ENCODE measurements around the gene PRKCE. TPM values are rescaled to one million over a fixed set of nuclear protein-coding genes. Genes with fewer than 3 reads are reported as not detected.

PRKCE gene
- total and polyA plus RNA-seq, 2 of the 8 experiments (the other 6 are each of a cell fraction or from before 2014, with no cell fraction given), result 0.54 to 2.1 TPM

DNA sequence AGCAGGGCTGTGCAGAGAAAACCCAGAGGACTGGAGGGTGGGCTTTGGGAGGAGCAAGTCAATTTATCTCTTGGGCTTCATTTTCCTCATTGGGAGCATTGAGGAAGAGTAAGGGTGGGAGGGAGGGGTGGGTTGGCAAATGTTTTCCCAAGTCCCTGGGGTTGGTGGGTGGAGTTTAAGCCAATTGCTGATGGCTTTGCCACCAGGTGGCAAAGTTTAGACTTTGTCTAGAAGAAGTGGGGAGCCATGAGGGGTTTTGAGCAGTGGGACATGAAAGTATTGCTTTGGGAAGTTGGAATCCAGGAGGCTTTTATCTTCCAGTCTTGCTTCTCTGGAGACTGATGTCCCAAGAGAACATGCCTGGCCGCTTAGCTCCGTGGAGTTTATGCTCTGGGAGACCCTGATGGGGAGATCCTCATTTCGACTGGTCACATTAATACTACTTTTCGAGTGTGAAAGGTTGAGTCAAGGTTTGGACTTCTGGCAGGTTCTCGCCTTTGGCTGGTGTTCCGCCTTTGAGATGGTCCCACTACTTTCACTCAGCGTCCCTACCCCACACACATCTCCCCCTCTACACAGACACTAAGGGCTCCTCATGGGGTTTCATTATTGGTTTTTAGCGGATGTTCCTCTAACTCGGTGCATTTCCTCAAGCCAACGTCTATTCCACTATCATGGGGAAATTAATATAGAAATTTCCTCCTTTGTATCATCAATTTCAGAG lies 126.7 kb downstream of the PRKCE start:
- WGBS, 2 experiments (ENCODE audit: extremely low coverage in 1 of 2, insufficient coverage in 1 of 2, insufficient read length in 1 of 2, insufficient replicate concordance in 2 of 2, low coverage in 1 of 2, low lambda C conversion rate in 2 of 2, missing lambda C conversion rate in 1 of 2), result 92% methylated on average over 9 of the region's 10 CpGs; no CpG with 5 or more reads in 1 of the 2 experiments
- POLR2A ChIA-PET (ENCODE audit: partially characterized antibody), result interaction anchor here (0.7 kb wide), 1 partner anchor 47 kb away, joined by 3 read pairs; no protein-coding TSS in a partner anchor
- no peak overlapping the region for H3K56ac ChIP-seq (replicated peaks; ENCODE audit: insufficient read length, low read depth, low read length)
- H2BK5ac ChIP-seq (ENCODE audit: low read depth, low read length), result no peak overlapping the region
- no peak overlapping the region for H4K5ac ChIP-seq (ENCODE audit: insufficient read length, low read depth, low read length)
- H3K79me2 ChIP-seq (ENCODE audit: control insufficient read depth in 1 of 2, insufficient read depth in 2 of 2, low read length in 2 of 2), result no peaks in the 10 kb centered on the region
- no peaks in the 10 kb centered on the region for H4K20me1 ChIP-seq (replicated peaks in 1 of 2; ENCODE audit: control insufficient read depth in 1 of 2, insufficient read depth in 2 of 2, low read length in 2 of 2)
- no peak overlapping the region for H3K14ac ChIP-seq (ENCODE audit: insufficient read length)
- H4K8ac ChIP-seq (ENCODE audit: extremely low read depth, insufficient read depth, low read length), result no peak overlapping the region
- H3K23me2 ChIP-seq (ENCODE audit: low read depth, low read length), result no peaks in the 10 kb centered on the region
- DNase-seq (ENCODE audit: low read depth in 1 of 2, low spot score in 2 of 2) (no peak), FAIRE-seq (no peak)
- no peaks in the 10 kb centered on the region for H3K79me1 ChIP-seq (ENCODE audit: low read depth, low read length)
- H3K18ac ChIP-seq (ENCODE audit: extremely low read depth, low read length), result no peak overlapping the region
- H2BK20ac ChIP-seq (ENCODE audit: low read length), result no peak overlapping the region
- no peak overlapping the region for H2BK15ac ChIP-seq (ENCODE audit: low read length)
- no peak overlapping the region for H3K4me2 ChIP-seq (ENCODE audit: insufficient read depth in 1 of 2, low read depth in 2 of 2, low read length in 2 of 2)
- no peak overlapping the region for H3K23ac ChIP-seq (ENCODE audit: insufficient read length)
- H2BK12ac ChIP-seq (ENCODE audit: low read depth, low read length), result no peak overlapping the region
- H4K91ac ChIP-seq (replicated peaks; ENCODE audit: insufficient read length, low read length), result no peak overlapping the region
- no peak overlapping the region for H3K9ac ChIP-seq (replicated peaks in 1 of 4; ENCODE audit: extremely low read depth in 1 of 4, low read depth in 3 of 4, low read length in 3 of 4)
- no peak overlapping the region for H2AFZ ChIP-seq (ENCODE audit: low read length)
- no peak overlapping the region for H3K4me3 ChIP-seq (ENCODE audit: extremely low read depth in 1 of 4, insufficient read depth in 2 of 4, low read depth in 3 of 4, low read length in 4 of 4)
- H3K27me3 ChIP-seq (replicated peaks in 1 of 4; ENCODE audit: control insufficient read depth in 3 of 4, extremely low read depth in 1 of 4, insufficient read depth in 3 of 4, low read length in 3 of 4), result no peaks in the 10 kb centered on the region
- H2AK5ac ChIP-seq (ENCODE audit: low read depth, low read length), result no peak overlapping the region
- H3K36me3 ChIP-seq (ENCODE audit: control insufficient read depth in 2 of 4, insufficient read depth in 4 of 4, low read length in 3 of 4), result no peaks in the 10 kb centered on the region
- H3K4me1 ChIP-seq (replicated peaks in 1 of 4; ENCODE audit: control insufficient read depth in 3 of 4, insufficient read depth in 4 of 4, low read length in 3 of 4), result no peaks in the 10 kb centered on the region
- H3K9me3 ChIP-seq (ENCODE audit: insufficient read depth in 2 of 2, low read depth in 1 of 2, low read length in 1 of 2), result no peaks in the 10 kb centered on the region
- H3K4ac ChIP-seq (replicated peaks; ENCODE audit: insufficient read length, low read depth, low read length), result no peak overlapping the region
- H2BK120ac ChIP-seq (replicated peaks; ENCODE audit: low read depth, low read length), result no peak overlapping the region
- CTCF ChIA-PET (ENCODE audit: partially characterized antibody), result interaction anchor here (0.6 to 7.5 kb wide), 42 partner anchors 7 to 549 kb away, joined by 3 to 136 read pairs (median 5); no protein-coding TSS in a partner anchor
- no peak overlapping the region for H3K27ac ChIP-seq (ENCODE audit: low read depth, low read length)
- TF ChIP-seq EZH2 (IDR thresholded peaks at IDR 0.05; ENCODE audit: low read depth, low read length, severe bottlenecking) (no peak), GTF2F1 (IDR thresholded peaks at IDR 0.05; ENCODE audit: borderline replicate concordance, low read depth, low read length) (no peak), SAP30 (IDR thresholded peaks at IDR 0.05; ENCODE audit: insufficient read depth, insufficient replicate concordance, low read length) (no peak), CEBPB (IDR thresholded peaks at IDR 0.05; ENCODE audit: low read depth, low read length) (no peak), SRF (IDR thresholded peaks at IDR 0.05; ENCODE audit: low read depth, low read length) (no peak), TEAD4 (IDR thresholded peaks at IDR 0.05; ENCODE audit: low read depth, low read length) (no peak), BACH1 (IDR thresholded peaks at IDR 0.05; ENCODE audit: low read length) (no peak), TCF12 (IDR thresholded peaks at IDR 0.05; ENCODE audit: low read depth, low read length) (no peak), RBBP5 (IDR thresholded peaks at IDR 0.05; ENCODE audit: borderline replicate concordance, low read depth, low read length) (no peak), SP1 (IDR thresholded peaks at IDR 0.05; ENCODE audit: low read depth, low read length) (no peak), CREB1 (IDR thresholded peaks at IDR 0.05) (no peak), KDM4A (IDR thresholded peaks at IDR 0.05; ENCODE audit: low read depth, low read length, severe bottlenecking) (no peak), SIN3A (conservative IDR thresholded peaks at IDR 0.05 in 1 of 2, IDR thresholded peaks at IDR 0.05 in 1 of 2; ENCODE audit: low read depth in 1 of 2, low read length in 2 of 2) (no peak), KDM5A (IDR thresholded peaks at IDR 0.05; ENCODE audit: low read length) (no peak)
